ENCODE measurements around the gene EFNB1.
A peak's percentile ranks its signal among the peaks of the same experiment; 100 is the strongest.
"Not testable (repeated sequence)": the region's sequence is repeated elsewhere in the genome, so short reads cannot be mapped to it uniquely, and the experiment has no call there.

EFNB1 gene

DNA sequence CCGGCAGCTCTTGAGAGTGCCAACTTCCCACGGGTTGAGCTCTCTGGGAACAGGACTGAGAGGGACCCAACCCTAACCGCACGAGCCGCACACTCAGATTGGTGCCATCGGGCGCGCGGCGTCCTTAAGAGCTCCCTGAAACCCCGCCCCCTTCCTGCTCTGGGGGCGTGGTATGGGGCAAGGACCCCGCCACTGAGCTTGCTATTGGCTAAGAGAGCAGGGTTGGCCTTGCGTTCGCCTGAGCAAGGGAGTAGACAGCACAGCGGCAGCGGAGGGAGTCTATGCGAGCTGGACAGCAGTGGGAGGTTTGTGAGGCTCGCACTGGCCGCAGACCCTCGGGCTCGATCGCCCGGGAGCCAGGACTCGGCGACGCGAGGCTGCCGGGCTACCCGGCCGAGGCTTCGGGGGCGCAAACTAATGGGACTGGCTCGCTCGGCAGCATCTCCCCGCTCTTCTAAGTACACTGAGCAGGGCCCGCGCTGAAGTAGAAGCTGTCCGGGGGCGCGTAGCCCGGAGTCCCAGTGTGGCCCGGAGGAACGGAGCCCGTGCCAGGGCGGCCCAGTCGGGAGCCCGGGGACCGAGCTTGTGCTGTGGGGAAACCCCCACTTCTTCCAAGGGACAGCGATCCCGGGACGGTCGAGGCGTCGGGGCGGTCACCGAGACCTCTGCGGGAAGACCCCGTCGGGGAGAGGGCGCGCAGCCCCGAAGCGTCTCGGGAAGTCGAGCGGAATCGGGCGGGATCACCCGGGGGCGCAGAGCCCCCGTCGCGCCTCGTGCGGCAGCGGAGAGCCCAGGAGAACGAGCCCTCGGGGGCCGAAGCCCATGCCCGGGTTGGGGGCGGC is at the start of gene EFNB1:
Gene EFNB1, plus strand, starts transcription at position 282 of the 842 bp plus-strand sequence. CDS start 756 bp downstream, outside the sequence.
- DNase-seq = peak; percentile 98

- not testable (repeated sequence) for DNase-seq
Measured at GRCh38 chrX:68781295-68781694, 47.5 kb upstream of the EFNB1 start.

GRCh38 chrX:68784816-68785215 is 44.0 kb upstream of the EFNB1 start:
- DNase-seq = no peak

DNA sequence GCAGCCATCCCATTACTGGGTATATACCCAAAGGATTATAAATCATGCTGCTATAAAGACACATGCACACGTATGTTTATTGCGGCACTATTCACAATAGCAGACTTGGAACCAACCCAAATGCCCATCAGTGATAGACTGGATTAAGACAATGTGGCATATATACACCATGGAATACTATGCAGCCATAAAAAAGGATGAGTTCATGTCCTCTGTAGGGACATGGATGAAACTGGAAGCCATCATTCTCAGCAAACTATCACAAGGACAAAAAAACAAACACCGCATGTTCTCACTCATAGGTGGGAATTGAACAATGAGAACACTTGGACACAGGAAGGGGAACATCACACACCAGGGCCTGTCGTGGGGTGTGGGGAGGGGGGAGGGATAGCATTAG is 42.2 kb upstream of the EFNB1 start:
- DNase-seq = not testable (repeated sequence)

DNA sequence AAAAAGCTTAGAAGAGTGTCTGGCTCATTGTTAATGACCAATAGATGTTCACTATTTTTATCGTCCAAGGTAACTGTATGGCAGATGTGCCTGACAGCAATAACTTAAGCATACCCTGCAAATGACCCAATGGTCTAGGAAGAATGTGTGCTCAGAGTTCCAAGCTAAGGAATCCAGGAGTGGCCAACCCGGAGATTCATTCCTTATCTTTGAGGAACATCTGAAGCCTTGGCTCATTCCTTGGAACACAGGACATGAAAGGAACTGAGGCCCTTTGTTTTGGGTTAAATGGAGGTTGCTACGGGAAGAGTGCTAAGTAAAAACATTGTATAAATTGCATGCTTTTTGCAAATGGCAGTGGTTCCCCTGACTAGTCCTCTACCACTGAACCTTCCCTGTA is 38.9 kb upstream of the EFNB1 start:
- no peak for DNase-seq

GRCh38 chrX:68792083-68792482 is 36.7 kb upstream of the EFNB1 start:
- no peak for DNase-seq

DNA sequence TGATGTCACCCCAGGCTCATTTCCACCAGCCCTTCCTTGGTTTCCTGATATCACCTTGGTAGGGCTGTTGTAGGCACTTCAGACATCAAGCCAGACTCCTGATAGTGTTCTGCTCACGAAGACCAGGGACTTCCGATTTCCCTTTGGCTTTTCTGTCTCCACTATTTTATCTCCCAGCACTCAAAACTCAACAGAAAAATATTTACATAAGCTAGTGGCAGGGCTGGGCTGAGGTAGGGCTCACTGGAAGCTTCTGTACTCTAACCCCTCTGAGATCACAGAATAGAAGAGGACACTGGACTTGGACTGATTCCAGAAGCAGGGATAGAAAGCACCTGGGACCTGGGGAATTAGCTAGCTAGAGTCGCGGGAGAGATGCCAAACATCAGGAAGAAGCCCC is 34.4 kb upstream of the EFNB1 start:
- peak; percentile 73 for DNase-seq

- DNase-seq = no peak
Measured at GRCh38 chrX:68795741-68796140, 33.1 kb upstream of the EFNB1 start.

DNA sequence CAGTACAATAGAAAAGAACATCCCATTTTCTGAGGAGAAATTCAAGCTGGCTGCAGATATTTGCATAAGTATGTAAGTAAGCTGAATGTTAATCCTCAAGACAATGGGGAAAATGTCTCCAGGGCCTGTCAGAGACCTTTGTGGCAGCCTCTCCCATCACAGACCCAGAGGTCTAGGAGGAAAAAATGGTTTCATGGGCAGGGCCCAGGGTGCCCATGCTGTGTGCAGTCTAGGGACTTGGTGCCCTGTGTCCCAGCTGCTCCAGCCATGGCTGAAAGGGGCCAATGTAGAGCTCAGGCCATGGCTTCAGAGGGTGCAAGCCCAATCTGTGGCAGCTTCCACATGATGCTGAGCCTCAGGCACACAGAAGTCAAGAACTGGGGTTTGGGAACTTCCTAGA is 30.4 kb upstream of the EFNB1 start:
- not testable (repeated sequence) for DNase-seq

- DNase-seq = no peak
Measured at GRCh38 chrX:68801737-68802290, 27.0 kb upstream of the EFNB1 start.

- peak; percentile 59 for DNase-seq
Measured at GRCh38 chrX:68807818-68808217, 21.0 kb upstream of the EFNB1 start.

DNA sequence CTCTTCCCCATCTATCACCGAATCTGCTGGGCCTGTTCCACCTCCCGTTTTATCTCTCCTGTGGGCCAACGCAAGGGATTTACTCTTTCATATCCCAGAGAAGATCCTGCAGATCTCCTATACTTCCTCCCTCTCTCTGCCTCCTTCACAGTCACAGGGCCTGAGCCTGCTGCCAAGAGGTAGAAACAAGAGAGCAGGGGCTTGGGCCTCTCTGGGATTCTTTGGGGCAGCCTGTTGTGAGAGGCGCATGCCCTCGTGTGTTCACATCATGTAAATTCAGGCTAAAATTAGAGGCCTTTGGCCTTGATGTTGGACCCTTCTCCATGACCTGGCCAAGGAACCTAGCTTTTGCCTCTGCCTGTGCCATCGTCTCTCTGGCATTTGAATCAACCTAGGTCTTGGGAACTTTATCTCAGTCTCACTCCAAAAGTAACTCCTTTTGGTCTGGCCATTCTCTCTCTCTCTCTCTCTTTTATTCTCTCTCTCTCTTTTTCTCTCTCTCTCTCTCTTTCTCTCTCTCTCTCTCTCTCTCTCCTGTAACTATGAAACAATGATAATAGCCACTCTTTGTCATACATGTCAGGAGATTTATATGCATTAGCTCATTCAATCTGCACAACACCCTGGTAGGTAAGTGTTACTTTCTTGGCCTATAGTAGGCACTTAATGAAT is 20.0 kb upstream of the EFNB1 start:
- peak; percentile 39 for DNase-seq

- no peak for DNase-seq
Measured at GRCh38 chrX:68820476-68821110, 8.2 kb upstream of the EFNB1 start.

- no peak for DNase-seq
Measured at GRCh38 chrX:68821616-68822015, 7.2 kb upstream of the EFNB1 start.

GRCh38 chrX:68822641-68823410 is 6.0 kb upstream of the EFNB1 start:
- peak; percentile 79 for DNase-seq

DNA sequence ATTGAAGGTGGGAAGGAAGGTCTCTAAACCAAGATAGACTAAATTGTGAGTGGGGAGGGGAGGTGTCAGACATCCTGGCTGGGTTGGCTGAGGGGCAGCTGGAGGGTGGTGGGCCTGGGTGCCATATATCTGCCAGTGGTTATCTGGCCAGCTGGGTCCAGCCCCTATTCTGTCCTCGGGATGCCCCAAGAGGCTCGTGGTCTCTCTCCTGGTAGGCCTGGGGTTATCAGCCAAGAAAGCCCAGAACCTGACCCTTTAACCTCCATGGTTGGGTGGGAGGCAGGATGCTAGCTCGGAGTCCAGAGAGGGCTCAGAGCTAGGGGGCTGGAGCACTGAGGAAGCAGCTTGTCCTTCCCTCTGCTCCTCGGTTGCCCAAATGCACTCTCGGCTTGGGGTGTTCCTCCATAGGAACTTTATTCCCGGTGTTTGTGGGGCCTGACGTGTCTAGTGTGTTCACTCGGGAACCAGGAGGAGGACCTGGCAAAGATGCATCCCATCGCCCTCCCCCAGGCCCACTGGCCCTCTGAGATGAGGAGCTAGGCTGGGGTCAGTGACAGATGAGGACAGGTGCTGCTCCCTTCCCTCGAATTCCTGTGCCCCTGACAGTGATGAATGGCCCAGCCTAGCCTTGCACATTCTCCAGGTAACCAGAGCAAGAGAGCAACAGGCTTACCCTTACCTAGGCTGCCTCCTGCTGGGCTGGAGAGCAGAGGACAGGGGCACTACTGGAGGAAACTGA is 5.2 kb upstream of the EFNB1 start:
- peak; percentile 7 for DNase-seq

- DNase-seq = no peak
Measured at GRCh38 chrX:68824152-68824433, 4.7 kb upstream of the EFNB1 start.

- DNase-seq = no peak
Measured at GRCh38 chrX:68824565-68825125, 4.2 kb upstream of the EFNB1 start.

GRCh38 chrX:68826113-68826980 is 2.5 kb upstream of the EFNB1 start:
- peak; percentile 51 for DNase-seq

GRCh38 chrX:68827256-68827655 is 1.6 kb upstream of the EFNB1 start:
- DNase-seq = no peak
